Raji (cell line): ENCODE measurements around the gene MARCHF11.

Experiments
- POLR2A ChIP-seq: IDR thresholded peaks from 2 replicates; pipeline ENCODE4 v1.6.1; 2011; ENCODE audit warnings: low read depth, low read length, control low read depth; ENCODE audit not compliant: insufficient read depth

Gene MARCHF11

DNA sequence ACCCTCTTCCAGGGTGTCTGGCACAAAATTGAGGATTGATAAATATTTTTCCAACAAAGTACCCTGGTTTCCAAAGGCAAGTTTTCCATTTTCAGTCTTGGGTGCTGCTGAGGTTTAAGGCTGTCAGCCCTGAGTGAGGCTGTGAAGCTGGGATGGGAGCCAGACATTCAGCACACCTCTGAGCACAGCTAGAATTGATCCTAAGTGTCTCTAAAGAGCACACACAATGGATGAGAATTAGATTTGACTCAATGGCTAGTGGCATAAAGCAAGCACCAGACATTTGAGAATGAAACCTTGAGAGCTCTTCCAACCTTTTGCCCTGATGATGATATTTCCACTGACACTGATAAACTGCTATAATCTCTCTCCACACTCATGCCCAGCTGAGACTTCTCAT lies 131.5 kb downstream of the MARCHF11 start:
- TF ChIP-seq POLR2A, result no peak

DNA sequence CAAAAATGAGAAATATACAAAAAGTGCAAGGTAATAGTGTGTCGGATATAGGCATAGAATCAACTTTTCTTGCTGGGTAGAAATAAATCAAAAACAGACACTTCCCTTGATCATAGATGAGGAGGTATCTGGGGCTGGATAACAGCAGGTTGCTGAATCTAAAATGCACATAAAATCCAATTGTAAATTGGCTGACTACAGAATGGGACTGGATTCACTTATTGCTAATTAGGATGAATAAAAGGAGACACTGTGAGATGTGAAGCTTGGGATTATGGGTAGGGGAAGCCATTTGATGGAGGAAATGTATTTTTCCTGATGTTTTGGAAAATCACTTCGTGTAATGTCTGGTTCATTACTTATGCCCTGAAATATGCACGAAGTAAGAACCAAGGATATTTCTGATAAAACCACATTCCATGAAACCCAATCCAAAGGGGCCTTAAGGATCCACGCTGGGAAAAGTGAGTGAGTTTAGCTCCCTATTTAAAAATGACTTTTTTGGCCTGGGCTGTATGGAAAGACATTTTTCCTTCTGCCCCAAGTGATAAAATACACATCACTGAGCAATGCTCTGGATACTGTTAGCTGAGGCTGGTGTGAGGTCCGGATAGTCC lies 136.1 kb downstream of the MARCHF11 start:
- TF ChIP-seq POLR2A, result no peak

DNA sequence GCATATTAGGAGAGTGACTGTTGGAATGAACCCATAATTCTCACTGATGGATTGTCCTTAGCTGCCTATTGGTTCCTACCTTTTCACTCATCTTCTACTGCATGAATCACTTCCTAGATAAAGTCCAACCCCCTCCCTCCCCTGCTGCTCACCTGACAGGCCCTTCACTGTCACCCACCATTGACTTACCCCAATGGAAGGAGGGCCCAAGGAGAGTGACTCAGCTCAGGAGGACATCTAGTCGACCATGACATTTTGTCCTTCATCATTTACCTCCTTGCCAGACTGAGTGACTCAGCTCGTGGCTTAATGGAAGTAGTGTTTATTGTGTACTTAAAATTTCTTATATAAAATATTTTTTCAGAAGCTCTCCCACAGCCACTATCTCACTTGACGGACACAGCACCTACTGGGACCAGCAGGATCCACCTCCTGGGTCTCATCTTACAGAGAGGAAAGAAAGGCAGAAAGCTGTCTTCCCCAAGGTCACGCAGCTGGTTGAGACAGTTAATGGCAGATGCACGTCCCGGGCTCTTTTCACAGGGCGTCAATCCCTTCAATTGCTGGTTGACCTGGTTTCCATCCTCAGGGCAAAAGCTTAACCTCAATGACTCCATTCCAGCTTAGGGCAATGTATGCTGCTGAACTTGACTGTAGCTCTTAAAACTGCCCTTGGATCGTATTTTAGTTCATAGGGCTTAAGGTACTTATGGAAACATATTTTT lies 142.3 kb downstream of the MARCHF11 start:
- no peak for TF ChIP-seq POLR2A

DNA sequence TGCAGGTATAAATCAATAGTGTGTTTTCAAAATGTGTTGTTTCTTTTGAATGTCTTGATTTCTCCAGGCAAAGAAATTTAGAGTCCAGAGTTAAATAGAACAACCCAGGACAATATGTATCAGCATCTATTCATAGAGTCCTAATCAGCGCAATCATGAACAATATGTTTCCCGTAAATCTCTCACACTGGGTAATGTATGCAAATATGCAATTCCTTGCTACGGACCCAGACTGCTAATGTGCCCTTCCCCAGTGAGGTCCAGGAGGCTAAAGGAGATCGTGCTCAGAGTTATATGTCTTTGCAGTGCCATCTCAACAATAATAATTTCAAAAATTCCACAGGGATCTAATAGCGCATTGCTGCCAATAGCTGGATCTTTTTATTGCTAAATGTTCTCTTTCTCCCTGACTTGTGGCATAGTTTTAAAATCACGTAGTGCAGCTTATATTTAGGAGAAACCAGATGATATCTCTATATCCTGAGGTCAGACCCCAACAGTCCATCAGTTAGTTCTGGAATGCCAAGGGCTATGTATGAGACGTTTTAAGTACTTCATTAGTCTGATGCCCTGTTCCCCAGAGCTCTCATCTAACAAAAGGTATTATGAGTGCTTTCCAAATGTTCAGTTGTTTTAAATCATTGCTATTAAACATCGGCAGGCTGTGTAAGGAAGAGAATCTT lies 145.1 kb downstream of the MARCHF11 start:
- no peak for TF ChIP-seq POLR2A

DNA sequence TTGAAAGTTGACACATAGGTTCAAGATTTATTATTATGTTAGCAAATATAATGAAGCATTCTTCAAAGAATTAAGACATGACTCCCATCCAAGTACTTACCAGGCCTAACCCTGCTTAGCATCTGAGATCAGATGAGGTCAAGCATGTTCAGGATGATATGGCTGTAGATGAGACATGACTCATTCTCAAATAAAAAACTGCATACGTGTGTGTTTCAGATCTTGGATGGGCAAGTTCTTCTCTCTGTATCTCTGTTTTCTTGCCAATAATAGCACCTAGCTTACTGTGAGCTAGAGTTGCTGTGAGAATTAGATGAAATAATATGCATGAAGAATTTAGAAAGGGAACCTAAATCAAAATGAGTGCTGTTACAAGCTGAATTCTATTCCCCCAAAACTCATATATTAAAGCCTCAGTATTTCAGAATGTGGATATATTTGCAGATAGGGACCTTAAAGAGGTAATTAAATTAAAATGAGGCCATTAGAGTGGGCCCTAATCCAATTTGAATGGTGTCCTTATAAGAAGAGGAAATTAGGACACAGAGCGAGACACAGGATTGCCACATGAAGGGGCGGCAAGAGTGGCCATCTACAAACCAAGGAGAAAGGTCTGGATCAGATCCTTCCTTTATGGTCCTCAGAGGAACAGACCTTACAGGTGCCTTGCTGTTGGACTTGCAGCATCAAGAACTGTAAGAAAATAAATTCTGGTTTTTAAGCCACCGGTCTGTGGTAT lies 146.2 kb downstream of the MARCHF11 start:
- TF ChIP-seq POLR2A, result no peak

DNA sequence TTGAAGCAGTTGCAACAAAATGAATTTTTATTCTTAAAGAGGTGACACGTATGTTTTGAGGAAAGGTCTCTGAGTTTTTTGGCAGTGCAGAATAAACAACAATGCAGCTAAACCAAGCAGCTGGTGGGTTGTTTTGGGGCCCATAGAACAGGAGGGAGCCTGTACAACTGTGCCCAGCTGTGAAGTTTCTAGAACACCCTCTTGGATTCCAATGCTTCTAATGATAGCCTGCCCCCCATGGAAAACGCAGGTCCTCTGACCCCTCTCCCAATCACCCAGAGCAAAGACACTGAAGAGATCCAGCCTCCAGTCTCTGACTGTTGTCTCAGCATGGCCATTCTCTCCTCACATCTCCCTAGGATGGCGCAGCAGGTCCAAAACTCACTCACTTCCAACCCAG lies 150.9 kb downstream of the MARCHF11 start:
- TF ChIP-seq POLR2A, result no peak

DNA sequence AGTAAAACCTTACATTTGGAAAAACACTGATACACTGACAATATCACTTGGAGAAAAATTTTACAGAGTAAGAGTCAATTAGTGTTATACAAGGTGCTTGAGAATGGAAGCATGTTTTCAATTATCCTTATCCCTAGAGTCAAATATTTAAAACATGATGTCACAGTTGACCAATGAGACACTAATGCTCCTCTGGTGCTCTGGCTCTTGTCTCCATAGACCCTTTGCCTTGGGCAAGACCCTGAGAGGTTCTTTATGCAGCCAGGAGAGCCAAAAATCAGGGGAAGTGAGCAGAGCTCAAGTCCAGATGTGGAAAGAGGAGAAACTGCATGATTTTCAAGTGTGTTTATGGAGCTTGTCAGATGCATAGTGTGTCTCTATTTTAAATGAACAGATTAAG lies 153.9 kb downstream of the MARCHF11 start:
- TF ChIP-seq POLR2A, result no peak

DNA sequence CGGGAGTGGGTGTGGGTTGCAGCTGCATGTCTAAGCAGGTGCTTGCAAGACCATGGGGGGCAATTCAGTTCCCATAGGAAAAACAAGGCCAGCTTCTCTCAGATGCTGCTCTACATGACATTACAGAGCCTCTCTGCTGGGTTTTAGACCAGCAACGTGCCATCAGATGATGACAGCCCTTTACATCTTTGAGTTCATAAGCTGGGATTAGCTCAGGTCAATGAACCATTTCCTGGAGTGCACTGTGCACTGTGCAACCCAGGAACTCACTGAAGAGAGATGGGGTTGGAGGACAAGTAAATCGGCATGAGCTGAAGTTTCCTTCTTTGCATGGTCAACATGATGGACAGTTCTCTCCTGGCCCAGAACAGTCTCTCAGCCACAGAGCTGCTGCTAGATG lies 160.6 kb downstream of the MARCHF11 start:
- no peak for TF ChIP-seq POLR2A

DNA sequence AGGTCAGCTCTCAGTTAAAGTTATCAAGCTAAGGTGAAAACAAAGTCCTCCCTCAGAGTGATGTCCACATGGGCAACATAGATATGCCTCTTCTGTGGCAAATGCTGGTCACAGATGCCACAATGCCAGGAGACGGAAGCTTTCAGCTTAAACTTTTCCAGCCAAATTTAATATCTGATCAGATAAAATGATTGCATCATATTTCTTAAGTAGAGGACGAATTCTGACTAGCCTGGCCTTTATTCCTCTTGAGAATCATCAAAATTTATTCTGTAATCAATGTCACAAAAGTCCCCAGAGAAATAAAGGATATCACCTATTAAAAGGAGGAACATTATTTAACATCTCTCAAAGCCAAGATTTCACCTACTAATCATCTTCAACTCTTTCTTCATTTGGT lies 161.9 kb downstream of the MARCHF11 start:
- no peak for TF ChIP-seq POLR2A
